ENCODE data around the gene SCN9A. TPM values are rescaled to one million over a fixed set of nuclear protein-coding genes. Genes with fewer than 3 reads are reported as not detected.
"Not testable (repeated sequence)": the region's sequence is repeated elsewhere in the genome, so short reads cannot be mapped to it uniquely, and the experiment has no call there.

Gene SCN9A
- polyA plus RNA-seq, 3 donors = 0.45 to 1.6 (median 0.46) TPM

- 68 to 80% (median 72%) methylated on average over 4 of the region's 4 CpGs for WGBS, 3 donors
- no peak overlapping the region for H3K27ac ChIP-seq (ENCODE audit: low read depth, low read length)
These were observed 31.2 kb downstream of the SCN9A start for GRCh38 chr2:166344286-166345113.

GRCh38 chr2:166343467-166343866 lies 32.3 kb downstream of the SCN9A start:
- 33 to 58% (median 40%) methylated on average over 2 of the region's 2 CpGs for WGBS, 3 donors
- no peak overlapping the region for H3K27ac ChIP-seq (ENCODE audit: low read depth, low read length)

- WGBS, 3 donors = 32 to 53% (median 50%) methylated on average over 1 of the region's 1 CpG
- no peak overlapping the region for H3K27ac ChIP-seq (ENCODE audit: low read depth, low read length)
These were observed 34.3 kb downstream of the SCN9A start for GRCh38 chr2:166341426-166341825.

- H3K27ac ChIP-seq (ENCODE audit: low read depth, low read length) = no peak overlapping the region
- WGBS, 3 donors = 69 to 87% (median 86%) methylated on average over 4 of the region's 4 CpGs
These were observed 36.9 kb downstream of the SCN9A start for GRCh38 chr2:166338831-166339339.

- WGBS, 3 donors = 77 to 91% (median 77%) methylated on average over 2 of the region's 2 CpGs
- no peak overlapping the region for H3K27ac ChIP-seq (ENCODE audit: low read depth, low read length)
These were observed 37.8 kb downstream of the SCN9A start for GRCh38 chr2:166337932-166338331.

- no peak overlapping the region for H3K27ac ChIP-seq (ENCODE audit: low read depth, low read length)
- WGBS, 3 donors = 8 to 26% (median 24%) methylated on average over 3 of the region's 3 CpGs
These were observed 40.5 kb downstream of the SCN9A start for GRCh38 chr2:166335284-166335683.

DNA sequence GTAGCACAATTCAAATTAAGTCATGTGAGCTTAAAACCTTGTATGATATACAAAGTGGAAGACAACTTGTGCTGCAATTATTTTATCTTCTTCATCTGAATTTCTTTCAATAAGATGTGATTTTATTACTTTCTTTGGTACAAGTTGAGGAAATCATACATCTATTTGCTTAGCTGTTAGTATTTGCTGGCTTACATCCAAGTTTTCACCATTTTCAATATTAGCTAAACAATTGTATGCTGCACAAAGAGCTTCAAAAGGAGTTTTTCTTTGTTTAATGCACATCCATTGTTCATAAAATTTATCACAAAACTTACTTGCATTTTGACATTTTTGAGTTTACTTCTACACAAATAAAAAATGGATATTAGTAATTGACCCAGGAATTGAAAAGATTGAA lies 40.9 kb downstream of the SCN9A start:
- no peak overlapping the region for H3K27ac ChIP-seq (ENCODE audit: low read depth, low read length)

DNA sequence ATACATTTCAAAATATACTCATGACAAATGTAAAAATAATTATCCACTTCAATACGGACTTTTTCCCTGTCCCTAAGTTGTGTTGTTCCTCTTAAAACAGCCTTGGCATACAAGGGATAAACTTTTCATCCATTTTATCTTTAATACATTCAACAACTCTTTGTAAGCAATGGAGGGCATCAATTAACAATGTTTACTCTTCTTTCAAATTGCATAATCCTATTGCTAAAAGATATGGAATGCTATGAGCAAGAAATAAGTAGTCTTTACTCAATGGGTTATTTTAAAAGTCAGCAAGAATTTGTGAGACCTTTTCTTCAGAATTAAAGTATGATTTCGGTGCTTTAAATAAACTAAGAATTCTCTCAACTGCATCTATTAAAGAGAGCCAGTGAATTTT lies 41.9 kb downstream of the SCN9A start:
- WGBS, 3 donors = 80 to 85% (median 83%) methylated on average over 2 of the region's 2 CpGs
- no peak overlapping the region for H3K27ac ChIP-seq (ENCODE audit: low read depth, low read length)

DNA sequence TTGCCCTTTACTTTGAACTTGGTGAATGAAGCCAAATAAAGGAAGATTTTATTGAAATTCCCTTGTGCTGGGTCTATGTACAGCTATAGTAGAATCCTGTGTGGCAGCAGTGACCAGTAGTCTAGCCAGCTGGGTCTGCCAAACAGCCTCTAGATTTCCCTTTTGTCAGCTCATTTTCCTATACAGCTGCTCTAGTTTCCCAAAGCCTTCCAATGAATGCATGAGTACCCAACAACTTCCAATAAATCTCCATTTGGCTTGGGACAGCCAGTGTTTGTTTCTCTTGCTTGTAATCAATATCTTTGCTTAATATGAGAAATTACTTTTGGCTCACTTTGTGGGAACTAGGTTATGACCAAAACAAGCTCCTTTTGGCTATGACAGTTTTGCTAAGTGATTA lies 43.6 kb downstream of the SCN9A start:
- H3K27ac ChIP-seq (ENCODE audit: low read depth, low read length) = no peak overlapping the region

GRCh38 chr2:166331468-166331867 lies 44.3 kb downstream of the SCN9A start:
- WGBS, 3 donors = 97% methylated on average over 1 of the region's 1 CpG
- no peak overlapping the region for H3K27ac ChIP-seq (ENCODE audit: low read depth, low read length)

DNA sequence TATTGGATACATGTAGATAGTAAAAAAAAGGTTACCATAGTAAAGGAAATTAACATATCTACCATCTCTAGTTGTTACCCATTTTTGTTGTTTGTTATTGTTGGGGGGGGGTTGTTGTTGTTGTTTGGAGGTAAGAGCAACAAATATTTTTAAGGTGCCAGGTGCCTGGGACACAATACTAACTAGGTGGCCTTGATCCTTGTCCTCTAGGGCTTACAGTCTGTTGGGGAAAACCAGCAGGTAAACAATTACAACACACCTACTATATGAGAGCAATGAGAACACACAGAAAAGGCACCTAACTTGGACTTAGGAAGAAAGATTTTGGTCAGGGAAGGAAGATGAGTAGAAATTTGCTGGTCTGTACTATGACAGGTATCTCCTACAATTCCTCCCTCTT lies 46.3 kb downstream of the SCN9A start:
- no peak overlapping the region for H3K27ac ChIP-seq (ENCODE audit: low read depth, low read length)

DNA sequence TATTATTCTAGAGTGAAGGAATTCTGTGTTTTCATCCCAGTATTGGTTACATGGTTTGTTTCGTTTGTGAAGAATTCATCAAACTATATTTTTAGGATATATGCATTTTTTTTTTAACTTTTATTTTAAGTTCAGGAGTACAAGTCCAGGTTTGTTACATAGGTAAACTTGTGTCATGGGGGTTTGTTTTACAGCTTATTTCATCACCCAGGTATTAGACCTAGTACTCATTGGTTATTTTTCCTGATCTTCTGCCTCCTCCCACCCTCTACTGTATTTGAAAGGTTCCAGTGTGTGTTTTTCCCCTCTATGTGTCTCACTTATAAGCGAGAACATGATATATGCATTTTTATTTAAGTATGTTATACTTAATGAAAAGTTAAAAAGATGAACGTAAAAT lies 47.6 kb downstream of the SCN9A start:
- WGBS, 3 donors = 61 to 66% (median 65%) methylated on average over 3 of the region's 3 CpGs
- no peak overlapping the region for H3K27ac ChIP-seq (ENCODE audit: low read depth, low read length)

DNA sequence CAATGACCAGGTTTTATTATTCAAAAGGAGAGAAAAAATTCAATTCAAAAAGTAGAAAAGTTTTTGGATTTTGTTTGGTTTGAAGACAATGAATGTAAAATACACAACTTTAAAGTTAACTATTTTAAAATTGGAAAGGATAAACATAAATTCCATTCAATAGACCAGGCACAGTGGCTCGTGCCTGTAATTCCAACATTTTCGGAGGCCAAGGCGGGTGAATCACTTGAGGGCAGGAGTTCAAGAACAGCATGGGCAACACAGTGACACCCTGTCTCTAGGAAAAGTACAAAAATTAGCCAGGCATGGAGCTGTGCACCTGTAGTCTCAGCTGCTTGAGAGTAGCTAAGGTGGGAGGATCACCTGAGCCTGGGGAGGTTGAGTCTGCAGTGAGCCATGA lies 54.7 kb downstream of the SCN9A start:
- WGBS, 3 donors = 91 to 99% (median 91%) methylated on average over 3 of the region's 3 CpGs
- H3K27ac ChIP-seq (ENCODE audit: low read depth, low read length) = no peak overlapping the region

- WGBS, 3 donors = 56 to 62% (median 59%) methylated on average over 5 of the region's 5 CpGs
- H3K27ac ChIP-seq (ENCODE audit: low read depth, low read length) = no peak overlapping the region
These were observed 61.6 kb downstream of the SCN9A start for GRCh38 chr2:166314022-166314759.

DNA sequence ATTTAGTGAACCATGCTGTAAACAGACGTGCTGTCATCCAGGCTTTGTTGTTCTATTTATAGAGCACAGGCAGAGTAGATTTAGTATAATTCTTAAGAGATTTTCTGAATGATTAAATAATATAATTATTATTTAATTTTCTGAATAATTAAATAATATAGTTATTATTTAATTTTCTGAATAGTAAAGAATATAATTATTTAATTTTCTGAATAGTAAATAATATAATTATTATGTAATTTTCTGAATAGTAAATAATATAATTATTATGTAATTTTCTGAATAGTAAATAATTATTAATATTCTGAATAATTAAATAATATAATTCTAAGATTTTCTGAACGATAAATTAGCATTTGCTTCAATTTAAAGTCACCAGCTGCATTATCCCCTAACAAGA lies 62.9 kb downstream of the SCN9A start:
- 0 to 46% (median 42%) methylated on average over 2 of the region's 2 CpGs for WGBS, 3 donors
- not testable (repeated sequence) for H3K27ac ChIP-seq (ENCODE audit: low read depth, low read length)

GRCh38 chr2:166307326-166307725 lies 68.4 kb downstream of the SCN9A start:
- WGBS, 3 donors = 67 to 79% (median 69%) methylated on average over 3 of the region's 3 CpGs
- no peak overlapping the region for H3K27ac ChIP-seq (ENCODE audit: low read depth, low read length)

DNA sequence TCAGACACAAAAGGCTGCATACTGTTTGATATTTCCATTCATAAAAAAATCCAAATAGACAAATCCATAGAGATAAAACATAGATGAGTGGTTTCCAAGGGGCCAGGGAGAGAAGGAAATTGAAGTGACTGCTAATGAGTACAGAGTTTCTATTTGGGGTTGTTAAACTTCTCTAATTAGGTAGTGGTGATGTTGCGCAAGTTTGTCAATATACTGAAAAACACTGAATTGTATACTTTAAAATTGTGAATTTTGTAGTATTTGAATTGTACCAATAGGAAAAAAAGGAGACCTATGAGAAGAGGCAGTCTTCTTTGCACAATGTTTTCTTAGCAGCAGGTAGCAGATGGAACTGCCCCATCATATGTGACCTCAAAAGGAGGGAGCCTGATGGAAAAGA lies 71.1 kb downstream of the SCN9A start:
- 95 to 100% (median 96%) methylated on average over 1 of the region's 1 CpG for WGBS, 3 donors
- no peak overlapping the region for H3K27ac ChIP-seq (ENCODE audit: low read depth, low read length)

- no peak overlapping the region for H3K27ac ChIP-seq (ENCODE audit: low read depth, low read length)
- 48 to 75% (median 55%) methylated on average over 3 of the region's 3 CpGs for WGBS, 3 donors
These were observed 73.7 kb downstream of the SCN9A start for GRCh38 chr2:166302036-166302435.

DNA sequence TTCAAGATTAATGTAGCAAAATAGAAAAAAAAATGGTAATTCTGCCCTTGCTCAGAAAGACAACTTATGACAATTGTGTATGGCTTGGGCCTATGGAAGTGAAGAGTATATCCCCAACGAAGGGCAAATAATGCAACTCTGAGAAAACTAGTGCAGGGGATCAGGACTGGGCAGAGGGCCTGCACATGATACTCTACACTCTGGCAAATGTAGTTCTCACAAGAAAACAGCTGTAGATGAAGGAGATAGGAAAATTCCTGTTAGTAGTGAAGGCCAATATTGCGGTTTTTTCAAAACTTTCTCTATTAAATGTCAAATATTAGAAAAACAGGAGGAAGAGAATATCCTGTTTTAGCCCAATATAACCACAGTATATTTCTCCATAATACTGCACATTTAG lies 77.8 kb downstream of the SCN9A start:
- H3K27ac ChIP-seq (ENCODE audit: low read depth, low read length) = no peak overlapping the region
- 66 to 91% (median 69%) methylated on average over 2 of the region's 2 CpGs for WGBS, 3 donors

GRCh38 chr2:166293984-166294383 lies 81.8 kb downstream of the SCN9A start:
- 76 to 93% (median 85%) methylated on average over 1 of the region's 1 CpG for WGBS, 3 donors
- no peak overlapping the region for H3K27ac ChIP-seq (ENCODE audit: low read depth, low read length)

Measured in adipose tissue (tissue), 3 donors.